GM23248 (cell line): ENCODE measurements around the gene BCL7A.

Source experiments
- EZH2 ChIP-seq: fragments of 200-600 bp; sonication (generic); IDR thresholded peaks from 2 replicates; pipeline ENCODE4 v1.6.1; 2018; ENCODE audit warnings: antibody characterized with exemption, mild to moderate bottlenecking; ENCODE audit not compliant: insufficient read depth, poor library complexity, severe bottlenecking
- EZH2phosphoT487 ChIP-seq: fragments of 200-600 bp; sonication (generic); IDR thresholded peaks from 2 replicates; pipeline ENCODE4 v1.6.1; 2018; ENCODE audit warnings: antibody characterized with exemption, moderate library complexity, mild to moderate bottlenecking, low read depth; ENCODE audit not compliant: insufficient read depth

- TF ChIP-seq EZH2phosphoT487 (no peak), EZH2 (no peak)
Observed at GRCh38 chr12:122049827-122050226, 28.1 kb downstream of the BCL7A start.
